ENCODE results near the gene AFF1.

The AFF1 gene, protein sequence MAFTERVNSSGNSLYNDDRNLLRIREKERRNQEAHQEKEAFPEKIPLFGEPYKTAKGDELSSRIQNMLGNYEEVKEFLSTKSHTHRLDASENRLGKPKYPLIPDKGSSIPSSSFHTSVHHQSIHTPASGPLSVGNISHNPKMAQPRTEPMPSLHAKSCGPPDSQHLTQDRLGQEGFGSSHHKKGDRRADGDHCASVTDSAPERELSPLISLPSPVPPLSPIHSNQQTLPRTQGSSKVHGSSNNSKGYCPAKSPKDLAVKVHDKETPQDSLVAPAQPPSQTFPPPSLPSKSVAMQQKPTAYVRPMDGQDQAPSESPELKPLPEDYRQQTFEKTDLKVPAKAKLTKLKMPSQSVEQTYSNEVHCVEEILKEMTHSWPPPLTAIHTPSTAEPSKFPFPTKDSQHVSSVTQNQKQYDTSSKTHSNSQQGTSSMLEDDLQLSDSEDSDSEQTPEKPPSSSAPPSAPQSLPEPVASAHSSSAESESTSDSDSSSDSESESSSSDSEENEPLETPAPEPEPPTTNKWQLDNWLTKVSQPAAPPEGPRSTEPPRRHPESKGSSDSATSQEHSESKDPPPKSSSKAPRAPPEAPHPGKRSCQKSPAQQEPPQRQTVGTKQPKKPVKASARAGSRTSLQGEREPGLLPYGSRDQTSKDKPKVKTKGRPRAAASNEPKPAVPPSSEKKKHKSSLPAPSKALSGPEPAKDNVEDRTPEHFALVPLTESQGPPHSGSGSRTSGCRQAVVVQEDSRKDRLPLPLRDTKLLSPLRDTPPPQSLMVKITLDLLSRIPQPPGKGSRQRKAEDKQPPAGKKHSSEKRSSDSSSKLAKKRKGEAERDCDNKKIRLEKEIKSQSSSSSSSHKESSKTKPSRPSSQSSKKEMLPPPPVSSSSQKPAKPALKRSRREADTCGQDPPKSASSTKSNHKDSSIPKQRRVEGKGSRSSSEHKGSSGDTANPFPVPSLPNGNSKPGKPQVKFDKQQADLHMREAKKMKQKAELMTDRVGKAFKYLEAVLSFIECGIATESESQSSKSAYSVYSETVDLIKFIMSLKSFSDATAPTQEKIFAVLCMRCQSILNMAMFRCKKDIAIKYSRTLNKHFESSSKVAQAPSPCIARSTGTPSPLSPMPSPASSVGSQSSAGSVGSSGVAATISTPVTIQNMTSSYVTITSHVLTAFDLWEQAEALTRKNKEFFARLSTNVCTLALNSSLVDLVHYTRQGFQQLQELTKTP

DNA sequence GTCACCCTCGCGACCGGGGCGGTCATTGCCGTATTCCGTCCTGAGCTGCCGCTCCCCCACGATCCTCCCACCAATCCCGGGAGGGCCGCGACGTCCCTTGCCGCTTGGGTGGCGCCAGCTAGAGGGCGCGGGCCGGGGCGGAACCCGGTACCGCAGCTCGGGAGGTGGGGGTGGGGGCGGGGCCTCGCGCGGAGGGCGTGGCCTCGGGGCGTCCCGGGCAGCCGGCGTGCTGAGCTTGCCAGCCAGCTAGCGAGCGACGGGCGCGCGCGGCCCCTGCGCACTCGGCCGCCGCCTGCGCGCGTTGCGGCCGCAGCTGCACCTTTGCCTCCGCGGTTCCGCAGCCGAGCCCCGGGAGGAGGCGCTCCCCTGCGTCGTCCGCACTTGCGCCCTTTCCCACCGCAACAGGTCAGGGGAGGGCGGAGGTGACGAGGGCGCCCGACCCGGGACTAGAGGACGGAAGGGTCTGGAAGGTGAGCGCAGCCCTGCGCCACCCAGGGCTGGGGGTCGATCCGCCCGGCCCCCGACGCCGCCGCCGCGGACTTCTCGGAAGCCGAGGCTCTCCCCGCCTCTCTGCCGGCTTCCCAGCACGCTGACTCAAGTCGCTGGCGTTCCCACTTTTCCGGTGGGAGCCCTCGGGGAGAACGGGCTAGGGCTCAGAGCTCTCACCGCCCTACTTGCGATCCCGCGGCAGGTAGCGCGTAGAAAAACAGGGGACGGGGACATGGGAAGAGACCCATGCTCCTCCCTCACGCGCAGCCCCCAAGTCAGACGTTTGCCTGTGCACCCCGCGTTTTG, at the start of gene AFF1:
AFF1 (plus strand) TSS at position 241 of the 795 bp plus-strand sequence. CDS start 13,523 bp downstream, outside the sequence.
- DNase-seq: peak; percentile 80 to 87

DNA sequence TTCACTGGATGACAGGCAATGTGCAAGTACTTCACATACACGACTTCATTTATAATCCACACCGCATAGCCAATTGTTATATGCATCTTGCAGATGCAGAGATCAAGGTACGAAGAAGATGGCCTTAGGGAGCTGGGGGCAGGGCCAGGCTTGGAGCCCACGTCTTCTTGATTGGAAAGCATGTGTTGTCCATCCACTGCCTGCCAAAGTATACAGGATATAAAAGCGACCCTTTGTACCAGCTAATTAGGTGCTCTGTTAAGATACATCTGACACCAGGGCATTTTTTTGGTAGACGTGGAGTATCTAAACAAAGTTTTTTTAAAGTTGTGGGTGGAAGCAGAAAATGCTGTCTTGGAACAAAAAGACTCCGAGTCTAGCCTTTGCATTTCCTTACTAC, 44.0 kb upstream of the AFF1 start:
- DNase-seq: no peak

GRCh38 chr4:86891762-86892635, 42.8 kb upstream of the AFF1 start, which contains the start of gene C4orf36:
C4orf36 (minus strand) TSS chr4:86892422; CDS start chr4:86891520, 902 bp downstream.
- DNase-seq: peak; percentile 67 to 79

DNA sequence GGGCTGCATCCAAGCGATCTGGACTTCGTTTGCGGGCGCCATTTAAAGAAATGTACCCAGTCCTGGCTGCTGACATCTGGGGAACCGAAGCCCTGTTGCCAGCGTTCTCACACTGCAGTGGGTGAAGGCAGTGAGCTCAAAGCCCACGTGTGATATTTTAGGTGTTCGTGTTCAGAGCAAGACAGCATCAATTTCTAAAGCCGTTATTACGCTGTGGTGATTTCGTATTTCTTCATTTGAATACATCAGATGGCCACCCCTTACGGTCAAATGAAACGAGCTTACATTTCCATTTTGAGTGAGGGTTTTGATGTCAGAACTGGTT, 42.2 kb upstream of the AFF1 start:
- DNase-seq: peak in 1 of 2 experiments; percentile 24

GRCh38 chr4:86893136-86893535, 41.7 kb upstream of the AFF1 start:
- DNase-seq: no peak

DNA sequence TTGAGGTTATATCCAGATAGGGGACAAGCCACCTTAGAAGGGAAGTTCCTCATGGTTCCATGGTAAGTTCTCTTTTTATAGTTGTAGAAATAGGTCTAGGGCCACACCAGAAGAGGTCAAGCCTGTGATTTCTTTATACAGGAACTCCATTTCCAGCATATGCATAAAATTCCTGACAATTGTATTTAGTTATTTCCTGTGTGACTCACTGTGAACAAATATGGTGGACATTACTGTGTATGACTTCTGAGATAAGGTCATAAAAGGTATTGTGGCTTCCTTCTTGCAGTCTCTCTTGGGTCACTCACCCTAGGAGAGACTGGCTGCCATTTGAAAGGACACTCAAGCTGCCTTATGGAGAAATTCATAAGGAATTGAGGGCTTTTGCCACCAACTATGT, 40.4 kb upstream of the AFF1 start:
- DNase-seq: no peak

DNA sequence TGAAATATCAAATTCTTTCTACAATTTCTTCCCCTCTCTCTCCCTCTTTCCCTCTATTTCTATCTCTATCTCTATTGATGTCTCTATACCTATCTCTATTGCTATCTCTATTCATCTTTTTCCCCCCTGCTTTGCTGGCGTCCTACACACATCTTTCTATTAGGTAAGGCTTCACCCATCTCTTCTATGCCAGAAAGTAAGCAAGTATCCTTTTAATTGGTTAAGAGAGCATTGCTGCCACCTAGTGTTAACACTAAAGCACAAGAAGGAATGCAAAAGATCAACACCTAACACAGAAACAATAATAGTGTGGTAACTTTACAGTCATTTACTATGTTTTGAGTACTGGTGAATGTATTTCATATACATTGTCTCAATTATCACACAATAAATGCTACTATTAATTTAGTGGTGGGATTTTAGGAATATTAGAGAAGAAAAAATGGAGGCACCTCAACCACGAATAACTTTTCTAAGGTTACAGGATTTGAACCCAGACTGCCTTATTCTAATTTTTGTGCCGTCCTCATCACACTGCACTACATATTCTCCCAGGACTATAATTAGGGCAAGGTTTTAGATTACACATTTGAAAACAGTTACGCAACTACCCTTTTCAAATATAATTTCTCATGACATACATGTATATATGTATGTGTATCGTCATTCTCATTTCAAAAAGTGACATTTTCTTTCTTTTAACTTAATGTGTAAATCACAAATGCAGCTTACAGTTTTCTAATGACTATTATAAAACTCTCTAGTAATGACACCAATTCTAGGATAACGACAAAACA, 38.9 kb upstream of the AFF1 start:
- peak; percentile 82 to 88 for DNase-seq

DNA sequence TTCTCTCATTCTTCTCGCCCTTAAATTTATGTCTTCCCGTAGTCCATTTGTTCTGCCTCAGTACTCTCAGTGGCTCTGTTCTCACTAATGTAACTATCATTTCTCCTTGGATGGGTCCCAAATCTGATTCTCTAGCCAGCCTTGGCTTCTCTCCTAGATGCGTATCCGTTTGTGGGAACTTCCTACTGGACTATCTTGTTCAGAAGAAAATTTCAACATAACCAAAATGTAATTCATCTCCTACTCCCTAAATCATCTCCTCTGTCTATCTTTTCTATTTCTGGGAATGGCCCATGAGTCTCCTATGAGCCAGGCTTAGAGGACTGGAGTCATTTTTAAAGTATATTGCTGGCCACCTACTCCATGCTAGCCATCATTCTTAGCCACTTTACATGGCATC, 38.2 kb upstream of the AFF1 start:
- DNase-seq: no peak

DNA sequence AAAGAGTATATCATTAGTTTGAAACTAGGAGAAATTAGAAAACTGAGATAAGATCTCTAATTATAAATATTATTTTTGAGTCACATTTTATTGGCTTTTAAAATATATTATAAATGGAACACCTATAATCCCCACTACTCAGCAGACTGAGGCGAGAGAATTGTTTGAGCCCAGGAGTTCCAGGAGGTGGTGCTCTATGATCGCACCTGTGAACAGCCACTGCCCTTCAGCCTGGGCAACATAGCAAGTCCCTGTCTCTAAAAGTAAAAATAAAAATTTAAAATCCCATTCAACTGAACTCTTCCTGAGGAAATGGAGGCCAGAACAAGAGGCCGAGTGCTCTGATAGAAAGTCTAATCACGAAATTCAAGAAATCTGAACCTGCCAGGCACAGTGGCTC, 36.2 kb upstream of the AFF1 start:
- no peak for DNase-seq

GRCh38 chr4:86901864-86902263, 32.9 kb upstream of the AFF1 start:
- no peak for DNase-seq

DNA sequence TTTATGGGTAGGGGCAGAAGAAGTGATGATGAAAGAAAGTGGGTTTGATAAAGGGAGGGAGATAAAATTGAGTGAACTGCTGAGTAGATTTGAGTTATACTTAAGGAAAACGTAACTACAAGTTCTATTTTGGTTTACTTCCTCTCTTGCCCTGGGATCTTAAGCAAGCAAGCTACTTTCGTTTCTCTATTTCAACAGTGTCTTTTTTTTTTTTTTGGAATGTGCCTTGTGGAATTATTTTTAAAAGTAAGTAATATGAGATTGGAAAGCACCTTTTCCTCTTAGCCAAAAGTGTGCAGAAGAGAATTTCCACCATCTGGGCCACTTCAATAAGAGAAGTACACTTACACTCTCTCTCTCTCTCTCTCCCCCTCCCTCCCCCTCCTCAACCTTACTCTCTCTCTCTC, 26.6 kb upstream of the AFF1 start:
- DNase-seq: peak; percentile 72 to 77

DNA sequence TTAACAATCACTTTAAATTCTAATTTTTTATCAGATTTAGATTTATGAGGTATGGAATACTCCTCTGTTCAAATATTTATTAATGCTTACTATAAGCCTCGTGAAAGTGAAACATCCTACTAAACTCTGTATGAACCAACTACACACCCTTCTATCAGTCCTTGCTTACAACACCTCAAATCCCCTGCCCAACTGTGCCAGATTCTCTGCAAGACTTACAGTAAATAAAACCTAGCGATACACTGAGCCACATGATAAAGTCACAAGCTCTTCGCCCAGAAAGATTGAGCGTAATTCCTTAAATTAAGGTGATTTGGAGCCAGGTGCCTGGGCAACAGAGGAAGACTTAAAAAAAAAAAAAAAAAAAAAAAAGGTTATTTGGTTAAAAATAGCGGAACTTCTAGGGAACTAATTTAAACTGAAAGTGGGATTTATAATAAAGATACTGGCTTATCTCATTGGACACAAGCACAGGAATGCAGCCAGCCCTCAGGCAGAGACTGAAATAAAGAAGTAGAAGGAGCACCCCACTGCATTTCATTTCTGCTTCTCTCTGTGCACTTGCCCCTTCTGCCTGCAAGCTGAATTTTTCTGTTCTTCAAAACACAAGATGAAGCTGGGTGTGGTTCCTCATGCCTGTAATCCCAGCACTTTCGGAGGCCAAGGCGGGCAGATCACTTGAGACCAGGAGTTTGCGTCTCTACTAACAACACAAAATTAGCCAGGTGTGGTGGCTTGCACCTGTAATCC, 25.1 kb upstream of the AFF1 start:
- DNase-seq: no peak

GRCh38 chr4:86910369-86910768, 24.4 kb upstream of the AFF1 start:
- no peak for DNase-seq

DNA sequence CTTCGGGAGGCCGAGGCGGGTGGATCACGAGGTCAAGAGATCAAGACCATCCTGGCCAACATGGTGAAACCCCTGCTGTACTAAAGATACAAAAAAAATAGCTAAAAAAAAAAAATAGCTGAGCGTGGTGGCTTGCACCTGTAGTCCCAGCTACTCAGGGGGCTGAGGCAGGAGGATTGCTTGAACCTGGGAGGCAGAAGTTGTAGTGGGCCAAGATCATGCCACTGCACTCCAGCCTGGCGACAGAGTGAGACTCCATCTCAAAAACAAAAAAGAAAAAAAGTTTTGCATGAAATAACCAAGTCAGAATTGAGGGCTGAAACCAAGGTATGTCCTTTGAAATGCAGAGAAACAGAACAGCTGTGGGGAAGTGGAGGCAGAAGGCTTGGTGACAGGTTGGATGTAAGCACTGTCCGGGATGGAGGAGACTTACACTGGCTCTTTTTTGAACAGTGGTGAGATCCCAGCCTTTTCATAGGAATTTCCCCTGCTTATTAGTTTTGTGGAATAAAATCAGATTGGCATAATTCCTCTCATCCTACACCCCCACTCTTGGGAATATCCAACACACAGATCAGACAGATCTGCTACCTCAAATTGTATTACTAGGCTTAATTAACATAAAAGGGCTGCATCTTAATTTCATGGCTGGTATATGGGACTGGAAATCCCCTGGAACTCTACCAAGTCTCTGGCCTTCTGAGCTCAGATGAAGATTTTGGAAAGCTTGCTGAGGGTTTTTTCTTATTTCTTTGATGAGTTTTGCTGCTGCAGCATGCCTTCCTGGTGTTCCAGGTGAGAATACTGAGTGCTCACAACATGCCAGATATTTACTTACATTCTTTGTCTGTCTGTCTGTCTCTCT, 23.8 kb upstream of the AFF1 start:
- no peak for DNase-seq

DNA sequence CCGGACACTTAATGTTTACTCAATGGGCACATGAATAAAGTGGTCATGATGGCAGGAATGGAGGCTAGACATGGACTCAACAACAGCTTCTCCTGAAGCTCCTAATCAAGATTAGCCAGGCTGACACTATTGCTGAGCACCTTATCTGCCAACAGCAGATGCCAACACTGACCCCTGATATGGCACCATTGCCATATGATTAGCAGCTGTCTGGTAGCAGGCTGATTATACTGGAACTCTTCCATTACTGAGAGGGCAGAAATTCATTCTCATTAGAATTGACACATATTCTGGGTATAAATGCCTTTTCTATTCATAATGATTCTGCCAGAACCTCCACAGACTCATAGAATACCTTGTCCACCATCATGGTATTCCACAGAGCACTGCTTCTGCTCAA, 18.4 kb upstream of the AFF1 start:
- DNase-seq: no peak

DNA sequence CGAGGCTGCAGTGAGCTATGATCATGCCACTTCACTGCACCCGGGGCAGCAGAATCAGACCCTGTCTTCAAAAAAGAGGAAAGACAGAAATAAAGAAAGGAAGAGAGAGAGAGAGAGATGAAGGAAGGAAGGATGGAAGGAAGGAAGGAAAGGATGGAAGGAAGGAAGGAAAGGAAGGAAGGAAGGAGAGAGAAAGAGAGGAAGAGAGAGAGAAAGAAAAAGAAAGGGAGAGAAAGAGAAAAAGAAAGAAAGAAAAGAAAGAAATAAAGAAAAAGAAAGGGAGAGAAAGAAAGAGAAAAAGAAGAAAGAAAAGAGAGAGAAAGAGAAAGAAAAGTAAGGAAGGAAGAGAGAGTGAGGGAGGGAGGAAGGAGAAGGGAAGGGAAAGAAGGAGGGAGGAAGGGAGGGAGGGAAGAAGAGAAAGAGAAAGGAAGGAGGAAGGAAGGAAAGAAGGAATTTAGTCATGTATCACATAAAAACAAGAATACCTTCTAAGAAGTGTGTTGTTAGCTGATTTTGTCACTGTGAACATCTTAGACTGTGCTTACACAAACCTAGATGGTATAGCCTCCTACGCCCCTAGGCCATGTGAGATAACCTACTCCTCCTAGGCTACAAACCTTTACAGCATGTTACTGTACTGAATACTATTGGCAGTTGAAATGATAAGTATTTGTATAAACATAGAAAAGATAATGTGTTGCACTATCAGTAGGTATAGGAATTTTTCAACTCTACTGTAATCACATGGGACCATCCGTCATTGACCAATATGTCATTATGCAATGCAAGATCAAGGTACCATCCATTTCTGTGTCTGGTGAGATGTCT, 17.4 kb upstream of the AFF1 start:
- no peak for DNase-seq

- DNase-seq: no peak
These were observed 16.2 kb upstream of the AFF1 start for GRCh38 chr4:86918539-86919072.
